Hair follicle dermal papilla cell (primary cell): ENCODE results near the gene OR2AP1. TPM values are rescaled to one million over a fixed set of nuclear protein-coding genes. Genes with fewer than 3 reads are reported as not detected.

Source experiments
- total RNA-seq: library from RNA; depleted of rRNA; stranded (reverse); fragments of >200 nt; gene quantifications from 2 replicates; pipeline ENCODE4 v1.2.3, GENCODE V29; 2012

OR2AP1 gene
- not detected in 2 replicates for total RNA-seq

GRCh38 chr12:55572168-55572567, at the start of gene OR2AP1:
Gene OR2AP1 (plus strand): TSS chr12:55572468. CDS start chr12:55574415, 1,947 bp downstream.

GRCh38 chr12:55549302-55549701, 23.0 kb upstream of the OR2AP1 start, which contains the start of gene OR6C4:
Gene OR6C4 (plus strand): TSS chr12:55549602. CDS start chr12:55551227, 1,625 bp downstream.

Other genes starting within 250 kb of the OR2AP1 start
- gene OR6C3, start 241.7 kb upstream of the OR2AP1 start, total RNA-seq = not detected in 2 replicates
- not detected in 2 replicates for gene OR6C75, start 209.5 kb upstream of the OR2AP1 start, total RNA-seq
- gene OR6C65, start 171.9 kb upstream of the OR2AP1 start, total RNA-seq = not detected in 2 replicates
- not detected in 2 replicates for gene OR6C76, start 146.2 kb upstream of the OR2AP1 start, total RNA-seq
- not detected in 2 replicates for gene OR6C2, start 128.4 kb upstream of the OR2AP1 start, total RNA-seq
- not detected in 2 replicates for gene OR6C70, start 102.3 kb upstream of the OR2AP1 start, total RNA-seq
- not detected in 2 replicates for gene OR6C68, start 80.1 kb upstream of the OR2AP1 start, total RNA-seq
- not detected in 2 replicates for gene OR6C4, start 22.9 kb upstream of the OR2AP1 start, total RNA-seq
- not detected in 2 replicates for gene OR10P1, start 64.4 kb downstream of the OR2AP1 start, total RNA-seq
- gene ITGA7, start 135.4 kb downstream of the OR2AP1 start, total RNA-seq = 4.4 and 7.7 TPM in 2 replicates
- gene BLOC1S1, start 143.6 kb downstream of the OR2AP1 start, total RNA-seq = 51.0 and 56.1 TPM in 2 replicates
- gene RDH5, start 147.9 kb downstream of the OR2AP1 start, total RNA-seq = 16.7 and 47.7 TPM in 2 replicates
- gene CD63, start 156.5 kb downstream of the OR2AP1 start, total RNA-seq = 1,008 and 1,281 TPM in 2 replicates
- 8.1 and 9.6 TPM in 2 replicates for gene GDF11, start 170.7 kb downstream of the OR2AP1 start, total RNA-seq
- gene SARNP, start 245.3 kb downstream of the OR2AP1 start, total RNA-seq = 34.1 and 40.0 TPM in 2 replicates
- gene ORMDL2, start 245.6 kb downstream of the OR2AP1 start, total RNA-seq = 13.0 and 14.7 TPM in 2 replicates